HCT116 (cell line): ENCODE measurements around the gene CCM2L. TPM values are rescaled to one million over a fixed set of nuclear protein-coding genes. Genes with fewer than 3 reads are reported as not detected.
A peak's percentile ranks its signal among the peaks of the same experiment; 100 is the strongest.

Experiments
- ATAC-seq: fragments of 200-7000 bp; cut with Tn5 transposase; 2 replicates; pipeline ENCODE4 v1.9.1; 2020; ENCODE audit warnings: mild to moderate bottlenecking, moderate library complexity
- BruUV-seq: library from RNA; stranded (reverse); fragments of 400-500 nt; replicated peaks from 2 replicates; lab custom pipeline; 2021; lab: Mats Ljungman, UMichigan
- CTCF ChIA-PET: fragments of 300-600 bp; sonication (Branson Sonifier 250); formaldehyde crosslinking; loops from one replicate; lab custom pipeline; 2021; ENCODE audit warnings: antibody characterized with exemption; lab: Charles Lee
- POLR2A ChIA-PET: fragments of 300-600, 350-600 bp; sonication (Branson Sonifier 250); formaldehyde crosslinking; loops from one replicate; lab custom pipeline; 2021; ENCODE audit warnings: antibody characterized with exemption; lab: Charles Lee
- RAD21 ChIA-PET, 2 experiments: fragments of 300-600 bp; sonication (Branson Sonifier 250); formaldehyde crosslinking; loops; one replicate each; lab custom pipeline; 2023; ENCODE audit warnings: low total read pairs in 2 of 2; ENCODE audit not compliant: uncharacterized antibody in 2 of 2, unreplicated experiment in 2 of 2, low non-redundant PET in 1 of 2; lab: Charles Lee
- DNase-seq: peaks from one replicate; pipeline ENCODE4 v3.0.0-alpha.2; 2010; ENCODE audit warnings: low read depth, low spot score
- H2AFZ ChIP-seq: fragments of 200-600 bp; shearing (Covaris generic), sonication (generic); 2 replicates; pipeline ENCODE4 v1.6.1; 2017; ENCODE audit warnings: low read depth, mixed run types, mixed read lengths, antibody characterized with exemption, low read length; ENCODE audit not compliant: poor library complexity, severe bottlenecking
- H3K27ac ChIP-seq: 2 replicates; pipeline ENCODE4 v1.5.1; 2012; ENCODE audit warnings: low read depth, low read length
- H3K27me3 ChIP-seq: fragments of 200-600 bp; sonication (generic); 2 replicates; pipeline ENCODE4 v1.6.1; 2016; ENCODE audit warnings: mixed run types, low read length, mixed read lengths; ENCODE audit not compliant: insufficient read depth
- H3K36me3 ChIP-seq, 2 experiments: fragments of 200-500 bp in 1 of 2; fragments of 200-600 bp in 1 of 2; sonication (Bioruptor generic) in 1 of 2; sonication (generic) in 1 of 2; 2 replicates each; pipeline versions ENCODE4 v1.5.1 to v1.6.1; 2014 to 2016; ENCODE audit warnings: low read length in 2 of 2, inconsistent platforms in 1 of 2, mixed read lengths in 1 of 2, mixed run types in 1 of 2; ENCODE audit not compliant: insufficient read depth in 2 of 2, control insufficient read depth in 1 of 2
- H3K4me1 ChIP-seq, 2 experiments: fragments of 200-600 bp in 1 of 2; sonication (generic) in 1 of 2; 2 replicates each; pipeline versions ENCODE4 v1.5.1 to v1.6.1; 2012 to 2017; ENCODE audit warnings: low read length in 2 of 2, inconsistent platforms in 1 of 2, mild to moderate bottlenecking in 1 of 2, mixed read lengths in 1 of 2, mixed run types in 1 of 2, moderate library complexity in 1 of 2; ENCODE audit not compliant: insufficient read depth in 2 of 2, control insufficient read depth in 1 of 2
- H3K4me2 ChIP-seq: fragments of 200-600 bp; sonication (generic); 2 replicates; pipeline ENCODE4 v1.6.1; 2017; ENCODE audit warnings: mixed run types, low read length, mixed read lengths
- H3K4me3 ChIP-seq, 2 experiments: fragments of 200-600 bp in 1 of 2; sonication (generic) in 1 of 2; replicated peaks in 1 of 2; 2 replicates each; pipeline ENCODE4 v1.5.1; 2011 to 2016; ENCODE audit warnings: low read length in 2 of 2, control low read depth in 1 of 2, low read depth in 1 of 2, mild to moderate bottlenecking in 1 of 2, mixed read lengths in 1 of 2, mixed run types in 1 of 2
- H3K79me2 ChIP-seq: fragments of 200-600 bp; sonication (generic); 2 replicates; pipeline ENCODE4 v1.6.1; 2017; ENCODE audit warnings: mild to moderate bottlenecking, mixed run types, low read length, moderate library complexity, mixed read lengths; ENCODE audit not compliant: insufficient read depth
- H3K9ac ChIP-seq: fragments of 200-600 bp; sonication (generic); 2 replicates; pipeline ENCODE4 v1.6.1; 2016; ENCODE audit warnings: low read length, mixed read lengths
- H3K9me2 ChIP-seq: fragments of 200-600 bp; sonication (generic), shearing (Covaris generic); 2 replicates; pipeline ENCODE4 v1.6.1; 2017; ENCODE audit warnings: mixed run types, mild to moderate bottlenecking, moderate library complexity; ENCODE audit not compliant: insufficient read depth
- H3K9me3 ChIP-seq, 2 experiments: fragments of 200-500 bp in 1 of 2; fragments of 200-600 bp in 1 of 2; sonication (Bioruptor generic) in 1 of 2; sonication (generic) in 1 of 2; 2 replicates each; pipeline ENCODE4 v1.6.1; 2014 to 2017; ENCODE audit warnings: low read length in 2 of 2, mixed read lengths in 2 of 2, inconsistent platforms in 1 of 2, low read depth in 1 of 2, mild to moderate bottlenecking in 1 of 2, mixed run types in 1 of 2, moderate library complexity in 1 of 2; ENCODE audit not compliant: control insufficient read depth in 1 of 2, insufficient read depth in 1 of 2
- H4K20me1 ChIP-seq: fragments of 200-600 bp; sonication (generic), shearing (Covaris generic); 2 replicates; pipeline ENCODE4 v1.6.1; 2017; ENCODE audit warnings: mixed run types, mild to moderate bottlenecking, moderate library complexity; ENCODE audit not compliant: insufficient read depth
- CBX3 ChIP-seq: IDR thresholded peaks from 2 replicates; pipeline ENCODE4 v1.6.1; 2012; ENCODE audit warnings: low read depth
- CEBPB ChIP-seq: IDR thresholded peaks from 2 replicates; pipeline ENCODE4 v1.6.1; 2012; ENCODE audit warnings: low read depth
- EGR1 ChIP-seq: IDR thresholded peaks from 2 replicates; pipeline ENCODE4 v1.6.1; 2012; ENCODE audit warnings: low read depth
- EZH2 ChIP-seq: fragments of 200-600 bp; sonication (generic); IDR thresholded peaks from 2 replicates; pipeline ENCODE4 v1.6.1; 2017; ENCODE audit warnings: antibody characterized with exemption, mixed run types
- EZH2phosphoT487 ChIP-seq: fragments of 200-600 bp; IDR thresholded peaks from 2 replicates; pipeline ENCODE4 v1.6.1; 2018; ENCODE audit warnings: antibody characterized with exemption, borderline replicate concordance
- FOSL1 ChIP-seq: IDR thresholded peaks from 2 replicates; pipeline ENCODE4 v1.6.1; 2012; ENCODE audit warnings: low read depth
- POLR2A ChIP-seq: IDR thresholded peaks from 2 replicates; pipeline ENCODE4 v1.7.0; 2011; ENCODE audit warnings: borderline replicate concordance; ENCODE audit not compliant: insufficient read depth, insufficient read length; ENCODE audit errors: extremely low read depth
- POLR2AphosphoS5 ChIP-seq: IDR thresholded peaks from 2 replicates; pipeline ENCODE4 v1.6.1; 2011; ENCODE audit warnings: mild to moderate bottlenecking, low read depth, low read length, moderate library complexity
- RAD21 ChIP-seq: IDR thresholded peaks from 2 replicates; pipeline ENCODE4 v1.6.1; 2012; ENCODE audit warnings: low read depth, mild to moderate bottlenecking
- SIN3A ChIP-seq: IDR thresholded peaks from 2 replicates; pipeline ENCODE4 v1.6.1; 2012; ENCODE audit warnings: low read depth
- SP1 ChIP-seq: IDR thresholded peaks from 2 replicates; pipeline ENCODE4 v1.6.1; 2012; ENCODE audit warnings: low read depth
- SRF ChIP-seq: IDR thresholded peaks from 2 replicates; pipeline ENCODE4 v1.6.1; 2012; ENCODE audit warnings: low read depth
- TCF7L2 ChIP-seq: IDR thresholded peaks from 2 replicates; pipeline ENCODE4 v1.7.0; 2011; ENCODE audit warnings: borderline replicate concordance, inconsistent platforms; ENCODE audit not compliant: insufficient read depth, insufficient read length; ENCODE audit errors: extremely low read depth
- YY1 ChIP-seq: IDR thresholded peaks from 2 replicates; pipeline ENCODE4 v1.6.1; 2011; ENCODE audit warnings: low read length, low read depth, moderate library complexity, mild to moderate bottlenecking; ENCODE audit not compliant: insufficient replicate concordance; ENCODE audit errors: extremely low read depth
- ZFX ChIP-seq: fragments of 450-650 bp; IDR thresholded peaks from 2 replicates; pipeline ENCODE4 v1.6.1; 2017
- ZNF274 ChIP-seq: fragments of 200-500 bp; sonication (Bioruptor generic); IDR thresholded peaks from 2 replicates; pipeline ENCODE4 v1.6.1; 2014; ENCODE audit warnings: mild to moderate bottlenecking, low read depth, low read length, inconsistent platforms
- intact Hi-C: fragments of 100-400 bp; cut with micrococcal nuclease; formaldehyde crosslinking; loops from 2 replicates; pipeline ENCODE4 v1.10.0; 2022
- total RNA-seq: library from RNA; stranded (reverse); gene quantifications from one replicate; pipeline ENCODE4 v1.2.1, GENCODE V29; 2021; ENCODE audit not compliant: unreplicated experiment
- TF ChIP-seq, protein P1 (sequence below): IDR thresholded peaks from 2 replicates; pipeline ENCODE4 v1.6.1; 2012
- TF ChIP-seq, protein P2 (sequence below): IDR thresholded peaks from 2 replicates; pipeline ENCODE4 v1.6.1; 2011; ENCODE audit warnings: mild to moderate bottlenecking, low read length, moderate library complexity; ENCODE audit not compliant: insufficient replicate concordance; ENCODE audit errors: extremely low read depth
- TF ChIP-seq, protein P3 (sequence below): IDR thresholded peaks from 2 replicates; pipeline ENCODE4 v1.6.1; 2012
- TF ChIP-seq, protein P4 (sequence below), 3 experiments: fragments of 200-600 bp in 1 of 3; sonication (generic) in 1 of 3; IDR thresholded peaks in 2 of 3; conservative IDR thresholded peaks in 1 of 3; 2 replicates each; pipeline ENCODE4 v1.5.1; 2012 to 2017; ENCODE audit warnings: low read depth in 2 of 3, low read length in 2 of 3, antibody characterized with exemption in 1 of 3, borderline replicate concordance in 1 of 3, control low read depth in 1 of 3, mild to moderate bottlenecking in 1 of 3, mixed read lengths in 1 of 3, mixed run types in 1 of 3, moderate library complexity in 1 of 3; ENCODE audit not compliant: insufficient read depth in 1 of 3

Gene CCM2L
- total RNA-seq, 1 experiment from 2014 or later = 1.4 TPM

DNA sequence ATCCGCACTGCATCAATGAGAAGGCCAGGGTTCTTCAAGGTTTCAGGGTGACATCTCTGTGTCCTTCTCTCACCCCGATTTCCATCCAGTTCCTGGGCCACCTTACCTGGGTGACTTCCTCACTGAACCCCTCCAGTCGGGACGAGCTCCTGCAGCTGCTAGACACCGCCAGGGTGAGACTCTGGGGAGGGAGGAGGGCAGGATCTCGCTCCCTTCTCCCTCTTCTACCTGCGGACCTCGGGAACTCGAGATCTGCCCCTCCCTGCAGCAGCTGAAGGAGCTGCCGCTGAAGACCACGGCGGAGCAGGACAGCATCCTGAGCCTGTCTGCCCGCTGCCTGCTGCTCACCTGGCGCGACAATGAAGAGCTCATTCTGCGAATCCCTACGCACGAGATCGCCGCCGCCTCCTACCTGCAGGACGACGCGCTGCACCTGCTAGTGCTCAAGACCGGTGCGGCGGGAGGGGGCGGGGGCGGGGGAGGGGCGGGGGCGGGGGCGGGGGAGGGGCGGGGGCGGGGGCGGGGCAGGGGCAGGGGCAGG is 7.5 kb downstream of the CCM2L start (continued):
- TF ChIP-seq POLR2A = no peak
- TF ChIP-seq POLR2AphosphoS5 = no peak

DNA sequence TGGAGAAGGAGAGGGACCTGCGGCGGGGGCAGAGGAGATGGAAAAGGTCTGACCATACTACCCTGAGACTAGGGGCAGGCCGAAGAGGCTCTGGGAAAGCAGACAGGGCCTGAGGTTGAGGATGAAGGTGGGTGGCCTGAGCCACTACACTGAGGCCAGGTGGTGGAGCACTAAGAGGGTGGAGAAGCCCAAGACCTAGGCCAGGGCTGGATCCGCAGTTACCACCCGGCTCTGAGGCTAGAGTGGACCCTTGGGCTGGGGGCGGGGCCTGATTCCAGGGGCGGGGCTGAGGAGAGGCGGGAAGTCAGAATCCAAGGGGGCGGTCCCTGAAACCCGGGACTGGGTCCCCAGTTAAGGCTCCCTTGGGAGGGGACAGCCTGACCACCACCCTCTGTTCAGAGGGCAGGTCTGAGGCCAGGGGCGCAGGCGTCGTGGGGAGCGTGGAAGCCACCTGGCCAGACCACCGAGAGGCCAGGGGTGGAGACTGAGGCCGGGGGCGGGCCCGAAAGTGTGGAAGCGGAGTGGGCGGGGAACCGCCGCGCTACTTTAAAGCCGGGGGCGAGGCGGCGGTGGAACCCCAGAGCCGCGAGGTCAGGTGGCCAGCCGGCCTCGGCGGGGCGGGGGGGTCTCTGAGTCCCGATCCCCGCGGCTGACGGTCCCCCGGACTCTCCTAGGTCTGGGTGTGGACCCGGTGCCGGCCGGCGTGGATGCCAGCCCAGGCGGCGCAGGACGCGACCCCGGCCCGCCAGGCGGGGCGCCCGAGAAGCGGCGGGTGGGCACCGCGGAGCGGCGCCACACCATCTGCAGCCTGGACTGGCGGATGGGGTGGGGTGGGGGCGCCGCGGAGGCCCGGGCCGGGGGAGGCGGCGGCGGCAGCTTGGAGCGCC is 8.3 kb downstream of the CCM2L start:
- peak; percentile 85 for ATAC-seq
- ChIA-PET RAD21 (interaction anchor here (0.7 to 1.5 kb wide), 4 partner anchors 66 to 497 kb away, joined by 3 to 6 read pairs (median 4); partner anchors contain the start of gene PDRG1 (in 1 of the 2)), POLR2A (interaction anchor here (0.8 to 1.4 kb wide), 5 partner anchors 7 to 156 kb away, joined by 3 to 6 read pairs (median 3); no protein-coding TSS in a partner anchor), CTCF (interaction anchor here (0.9 to 2.0 kb wide), 12 partner anchors 8 to 172 kb away, joined by 3 to 27 read pairs (median 7); partner anchors contain the start of gene PDRG1)
- Histone ChIP-seq H3K4me1 (peaks cover 9 to 24% of the 10 kb centered on the region in 2 experiments), H3K9me3 (no peaks in the 10 kb centered on the region), H3K4me3 (peak overlapping the region; percentile 42 to 58), H3K27me3 (peaks cover 10% of the 10 kb centered on the region), H3K27ac (peak overlapping the region; percentile 78), H3K4me2 (peak overlapping the region; percentile 89), H3K9ac (peak overlapping the region; percentile 42), H3K79me2 (no peaks in the 10 kb centered on the region), H3K36me3 (no peaks in the 10 kb centered on the region), H2AFZ (no peak overlapping the region), H3K9me2 (no peaks in the 10 kb centered on the region), H4K20me1 (no peaks in the 10 kb centered on the region)
- intact Hi-C loops = loop anchor here (5.0 kb wide), 1 partner anchor 464 kb away; no protein-coding TSS in a partner anchor
- no TSS peak for BruUV-seq
- DNase-seq = peak; percentile 81
- TF ChIP-seq YY1 (no peak), EZH2 (no peak), EGR1 (peak; percentile 60; the same call in 1 of the 2 replicates), EZH2phosphoT487 (no peak), ZNF274 (no peak), SRF (no peak), TCF7L2 (no peak), CEBPB (no peak), CBX3 (no peak), FOSL1 (no peak), ZFX (no peak), POLR2A (peak; percentile 22), SP1 (0 out of 2 replicates have a peak, but pooled peaks have one; percentile 11), RAD21 (no peak), SIN3A (no peak)
- TF ChIP-seq, protein P1, sequence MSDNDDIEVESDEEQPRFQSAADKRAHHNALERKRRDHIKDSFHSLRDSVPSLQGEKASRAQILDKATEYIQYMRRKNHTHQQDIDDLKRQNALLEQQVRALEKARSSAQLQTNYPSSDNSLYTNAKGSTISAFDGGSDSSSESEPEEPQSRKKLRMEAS = no peak
- TF ChIP-seq, protein P2, sequence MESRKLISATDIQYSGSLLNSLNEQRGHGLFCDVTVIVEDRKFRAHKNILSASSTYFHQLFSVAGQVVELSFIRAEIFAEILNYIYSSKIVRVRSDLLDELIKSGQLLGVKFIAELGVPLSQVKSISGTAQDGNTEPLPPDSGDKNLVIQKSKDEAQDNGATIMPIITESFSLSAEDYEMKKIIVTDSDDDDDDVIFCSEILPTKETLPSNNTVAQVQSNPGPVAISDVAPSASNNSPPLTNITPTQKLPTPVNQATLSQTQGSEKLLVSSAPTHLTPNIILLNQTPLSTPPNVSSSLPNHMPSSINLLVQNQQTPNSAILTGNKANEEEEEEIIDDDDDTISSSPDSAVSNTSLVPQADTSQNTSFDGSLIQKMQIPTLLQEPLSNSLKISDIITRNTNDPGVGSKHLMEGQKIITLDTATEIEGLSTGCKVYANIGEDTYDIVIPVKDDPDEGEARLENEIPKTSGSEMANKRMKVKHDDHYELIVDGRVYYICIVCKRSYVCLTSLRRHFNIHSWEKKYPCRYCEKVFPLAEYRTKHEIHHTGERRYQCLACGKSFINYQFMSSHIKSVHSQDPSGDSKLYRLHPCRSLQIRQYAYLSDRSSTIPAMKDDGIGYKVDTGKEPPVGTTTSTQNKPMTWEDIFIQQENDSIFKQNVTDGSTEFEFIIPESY = no peak
- TF ChIP-seq, protein P3, sequence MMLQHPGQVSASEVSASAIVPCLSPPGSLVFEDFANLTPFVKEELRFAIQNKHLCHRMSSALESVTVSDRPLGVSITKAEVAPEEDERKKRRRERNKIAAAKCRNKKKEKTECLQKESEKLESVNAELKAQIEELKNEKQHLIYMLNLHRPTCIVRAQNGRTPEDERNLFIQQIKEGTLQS = no peak
- TF ChIP-seq, protein P4, sequence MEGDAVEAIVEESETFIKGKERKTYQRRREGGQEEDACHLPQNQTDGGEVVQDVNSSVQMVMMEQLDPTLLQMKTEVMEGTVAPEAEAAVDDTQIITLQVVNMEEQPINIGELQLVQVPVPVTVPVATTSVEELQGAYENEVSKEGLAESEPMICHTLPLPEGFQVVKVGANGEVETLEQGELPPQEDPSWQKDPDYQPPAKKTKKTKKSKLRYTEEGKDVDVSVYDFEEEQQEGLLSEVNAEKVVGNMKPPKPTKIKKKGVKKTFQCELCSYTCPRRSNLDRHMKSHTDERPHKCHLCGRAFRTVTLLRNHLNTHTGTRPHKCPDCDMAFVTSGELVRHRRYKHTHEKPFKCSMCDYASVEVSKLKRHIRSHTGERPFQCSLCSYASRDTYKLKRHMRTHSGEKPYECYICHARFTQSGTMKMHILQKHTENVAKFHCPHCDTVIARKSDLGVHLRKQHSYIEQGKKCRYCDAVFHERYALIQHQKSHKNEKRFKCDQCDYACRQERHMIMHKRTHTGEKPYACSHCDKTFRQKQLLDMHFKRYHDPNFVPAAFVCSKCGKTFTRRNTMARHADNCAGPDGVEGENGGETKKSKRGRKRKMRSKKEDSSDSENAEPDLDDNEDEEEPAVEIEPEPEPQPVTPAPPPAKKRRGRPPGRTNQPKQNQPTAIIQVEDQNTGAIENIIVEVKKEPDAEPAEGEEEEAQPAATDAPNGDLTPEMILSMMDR (IDR thresholded peaks at IDR 0.05 in 2 of 3, conservative IDR thresholded peaks at IDR 0.05 in 1 of 3; ENCODE audit: borderline replicate concordance in 1 of 3, insufficient read depth in 1 of 3, low read depth in 2 of 3, low read length in 2 of 3) = no peak
